ENCODE measurements around the gene EIF4EBP2. TPM values are rescaled to one million over a fixed set of nuclear protein-coding genes. Genes with fewer than 3 reads are reported as not detected.

Gene EIF4EBP2, protein sequence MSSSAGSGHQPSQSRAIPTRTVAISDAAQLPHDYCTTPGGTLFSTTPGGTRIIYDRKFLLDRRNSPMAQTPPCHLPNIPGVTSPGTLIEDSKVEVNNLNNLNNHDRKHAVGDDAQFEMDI
- polyA plus RNA-seq (2013, experiment 1 of 2), result 120 TPM
- 124 TPM for polyA plus RNA-seq (2013, experiment 2 of 2)

DNA sequence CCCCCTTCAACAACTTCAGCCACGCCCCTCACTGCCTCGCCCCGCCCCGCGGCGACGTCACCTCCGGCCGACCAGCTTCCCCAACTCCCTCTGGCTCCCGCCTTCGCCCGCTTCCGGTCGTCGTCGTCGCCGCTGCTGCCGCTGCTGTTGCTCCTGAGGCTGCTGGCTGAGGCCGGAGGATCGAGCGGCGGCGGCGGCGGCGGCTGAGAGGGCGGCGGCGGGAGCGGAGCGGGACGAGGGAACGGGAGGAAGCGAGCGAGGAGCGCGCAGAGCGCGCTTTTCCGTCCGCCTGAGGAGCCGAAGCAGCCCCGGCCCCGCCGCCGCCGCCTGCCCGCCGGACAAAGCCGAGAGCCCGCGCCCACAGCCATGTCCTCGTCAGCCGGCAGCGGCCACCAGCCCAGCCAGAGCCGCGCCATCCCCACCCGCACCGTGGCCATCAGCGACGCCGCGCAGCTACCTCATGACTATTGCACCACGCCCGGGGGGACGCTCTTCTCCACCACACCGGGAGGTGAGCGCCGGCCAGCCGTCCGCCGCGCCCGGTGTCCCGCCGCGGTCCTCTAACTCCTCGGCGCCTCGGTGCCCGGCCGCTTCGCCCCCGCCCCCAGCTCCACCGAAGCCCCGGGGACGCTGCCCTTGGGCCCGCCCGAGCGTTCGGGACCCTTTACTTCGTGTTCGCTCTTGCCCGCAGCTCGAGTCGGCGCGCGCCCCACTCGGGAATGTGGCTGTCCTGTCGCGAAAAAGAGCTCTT lies at the start of gene EIF4EBP2:
EIF4EBP2 (plus strand) TSS at position 110 of the 751 bp plus-strand sequence; CDS start at position 367, 257 bp downstream.
- Histone ChIP-seq H3K9me3 (replicated peaks in 1 of 2; ENCODE audit: control insufficient read depth in 2 of 2, insufficient read depth in 1 of 2, low read depth in 1 of 2, low read length in 2 of 2) (peaks cover 2 to 14% of the 10 kb centered on the region in 2 donors), H2AK5ac (ENCODE audit: low read depth, low read length) (peak within 1 kb of the TSS; percentile 98), H3K4me2 (ENCODE audit: insufficient read depth, low read length, poor library complexity, severe bottlenecking) (peak within 1 kb of the TSS; percentile 85), H3K27ac (replicated peaks; ENCODE audit: low read length) (no peak within 1 kb of the TSS), H3K23ac (ENCODE audit: low read depth, low read length, poor library complexity) (peak within 1 kb of the TSS; percentile 98), H2BK120ac (ENCODE audit: low read depth, low read length) (no peak within 1 kb of the TSS), H4K8ac (ENCODE audit: low read depth, low read length) (peak within 1 kb of the TSS; percentile 88), H2BK15ac (ENCODE audit: low read length) (peak within 1 kb of the TSS; percentile 27), H3K18ac (ENCODE audit: low read length) (peak within 1 kb of the TSS; percentile 98), H3K36me3 (replicated peaks in 1 of 2; ENCODE audit: control insufficient read depth in 2 of 2, insufficient read depth in 2 of 2, low read length in 2 of 2) (peaks cover 2 to 23% of the 10 kb centered on the region in 2 donors), H3K4me3 (ENCODE audit: low read length in 2 of 2) (peak within 1 kb of the TSS; percentile 97 to 98), H3K4ac (ENCODE audit: low read length) (peak within 1 kb of the TSS; percentile 89), H2BK5ac (ENCODE audit: low read length) (peak within 1 kb of the TSS; percentile 13), H3K79me1 (ENCODE audit: low read depth, low read length) (peaks cover 3% of the 10 kb centered on the region), H3K27me3 (ENCODE audit: control insufficient read depth in 3 of 3, insufficient read depth in 3 of 3, low read depth in 1 of 3, low read length in 3 of 3) (no peaks in the 10 kb centered on the region), H2BK12ac (ENCODE audit: low read length) (peak within 1 kb of the TSS; percentile 93), H2AFZ (ENCODE audit: low read length) (peak within 1 kb of the TSS; percentile 83), H3K4me1 (ENCODE audit: control insufficient read depth in 2 of 2, insufficient read depth in 1 of 2, low read depth in 1 of 2, low read length in 2 of 2) (peaks cover 3 to 6% of the 10 kb centered on the region in 2 donors), H4K91ac (ENCODE audit: low read depth, low read length, poor library complexity) (no peak within 1 kb of the TSS), H3K14ac (ENCODE audit: low read length) (peak within 1 kb of the TSS; percentile 94), H3K9ac (ENCODE audit: low read depth, low read length, poor library complexity) (peak within 1 kb of the TSS; percentile 100)
- DNase-seq (ENCODE audit: low spot score), result peak; percentile 95
- no CpG with 5 or more reads among the region's 103 CpGs for WGBS, 2 donors (ENCODE audit: extremely low coverage in 2 of 2, insufficient read length in 2 of 2, insufficient replicate concordance in 1 of 2)

- peak overlapping the region; percentile 87 for H3K23ac ChIP-seq (ENCODE audit: low read depth, low read length, poor library complexity)
- no peaks in the 10 kb centered on the region for H3K79me1 ChIP-seq (ENCODE audit: low read depth, low read length)
- H2AFZ ChIP-seq (ENCODE audit: low read length), result no peak overlapping the region
- H2BK120ac ChIP-seq (ENCODE audit: low read depth, low read length), result no peak overlapping the region
- peaks cover 2 to 24% of the 10 kb centered on the region in 2 donors for H3K4me1 ChIP-seq (ENCODE audit: control insufficient read depth in 2 of 2, insufficient read depth in 1 of 2, low read depth in 1 of 2, low read length in 2 of 2)
- no peak overlapping the region for H2BK15ac ChIP-seq (ENCODE audit: low read length)
- WGBS, 2 donors (ENCODE audit: extremely low coverage in 2 of 2, insufficient read length in 2 of 2, insufficient replicate concordance in 1 of 2), result no CpG with 5 or more reads among the region's 5 CpGs
- H3K27ac ChIP-seq (replicated peaks; ENCODE audit: low read length), result no peak overlapping the region
- no peaks in the 10 kb centered on the region for H3K36me3 ChIP-seq (replicated peaks in 1 of 2; ENCODE audit: control insufficient read depth in 2 of 2, insufficient read depth in 2 of 2, low read length in 2 of 2)
- no peak overlapping the region for H3K4me2 ChIP-seq (ENCODE audit: insufficient read depth, low read length, poor library complexity, severe bottlenecking)
- H2AK5ac ChIP-seq (ENCODE audit: low read depth, low read length), result no peak overlapping the region
- H3K27me3 ChIP-seq (ENCODE audit: control insufficient read depth in 3 of 3, insufficient read depth in 3 of 3, low read depth in 1 of 3, low read length in 3 of 3), result no peaks in the 10 kb centered on the region
- H3K18ac ChIP-seq (ENCODE audit: low read length), result no peak overlapping the region
- no peak overlapping the region for H4K8ac ChIP-seq (ENCODE audit: low read depth, low read length)
- H3K9ac ChIP-seq (ENCODE audit: low read depth, low read length, poor library complexity), result peak overlapping the region; percentile 24
- no peak overlapping the region for H2BK12ac ChIP-seq (ENCODE audit: low read length)
- H3K9me3 ChIP-seq (replicated peaks in 1 of 2; ENCODE audit: control insufficient read depth in 2 of 2, insufficient read depth in 1 of 2, low read depth in 1 of 2, low read length in 2 of 2), result no peaks in the 10 kb centered on the region
- no peak overlapping the region for H4K91ac ChIP-seq (ENCODE audit: low read depth, low read length, poor library complexity)
- H3K14ac ChIP-seq (ENCODE audit: low read length), result no peak overlapping the region
- H3K4me3 ChIP-seq (ENCODE audit: low read length in 2 of 2), result no peak overlapping the region
- no peak for DNase-seq (ENCODE audit: low spot score)
- no peak overlapping the region for H2BK5ac ChIP-seq (ENCODE audit: low read length)
- H3K4ac ChIP-seq (ENCODE audit: low read length), result no peak overlapping the region
Observed at GRCh38 chr10:70354556-70354955, 49.4 kb upstream of the EIF4EBP2 start.

DNA sequence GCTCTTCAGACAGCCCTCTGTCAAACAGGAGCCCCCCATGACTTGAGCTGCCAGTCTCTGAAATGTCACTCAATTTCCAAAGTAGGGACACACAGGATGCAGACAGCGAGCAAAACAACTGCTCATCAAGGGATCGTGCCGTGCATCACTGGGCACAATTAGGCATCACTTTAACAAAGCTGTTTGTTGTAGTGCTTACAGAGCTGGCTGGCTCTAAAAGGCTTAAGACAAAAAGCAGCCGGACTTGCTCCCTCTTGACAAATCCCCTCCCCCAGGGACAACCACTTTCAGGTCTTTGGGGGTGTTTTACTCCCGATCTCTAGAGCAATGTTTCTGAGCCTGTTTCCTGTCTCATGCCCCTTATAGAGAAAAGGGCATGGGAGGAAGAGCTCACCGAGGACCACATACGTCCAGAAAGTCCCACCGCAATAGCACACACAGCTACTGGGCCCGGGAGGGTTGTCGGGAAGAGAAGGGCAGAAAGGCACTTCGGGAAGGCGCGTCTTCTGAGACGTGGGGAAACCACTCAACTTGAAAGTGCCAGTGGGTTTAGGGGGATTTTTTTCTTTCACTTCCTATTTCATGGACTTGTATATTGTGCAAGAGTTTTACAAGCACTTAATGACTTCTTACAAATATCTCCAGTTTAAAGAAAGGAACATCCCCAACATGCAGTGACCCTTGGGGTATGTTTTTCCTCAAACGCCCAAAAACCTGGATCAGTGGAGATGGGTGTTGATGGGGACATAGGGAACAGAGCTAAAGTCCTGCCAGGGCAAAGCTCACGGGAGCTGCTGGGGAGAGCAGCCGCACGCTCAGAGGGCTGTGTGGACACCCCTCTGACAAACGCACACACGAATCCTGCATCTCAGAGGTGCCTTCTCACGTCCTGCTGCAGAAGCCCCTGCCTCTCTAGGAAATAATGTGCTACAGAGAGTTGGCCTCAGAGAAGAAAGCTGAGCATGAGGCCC lies 48.6 kb upstream of the EIF4EBP2 start:
- H3K4me2 ChIP-seq (ENCODE audit: insufficient read depth, low read length, poor library complexity, severe bottlenecking), result no peak overlapping the region
- no peak overlapping the region for H2BK5ac ChIP-seq (ENCODE audit: low read length)
- no peak overlapping the region for H3K9ac ChIP-seq (ENCODE audit: low read depth, low read length, poor library complexity)
- no peaks in the 10 kb centered on the region for H3K9me3 ChIP-seq (replicated peaks in 1 of 2; ENCODE audit: control insufficient read depth in 2 of 2, insufficient read depth in 1 of 2, low read depth in 1 of 2, low read length in 2 of 2)
- no peaks in the 10 kb centered on the region for H3K36me3 ChIP-seq (replicated peaks in 1 of 2; ENCODE audit: control insufficient read depth in 2 of 2, insufficient read depth in 2 of 2, low read length in 2 of 2)
- no peaks in the 10 kb centered on the region for H3K79me1 ChIP-seq (ENCODE audit: low read depth, low read length)
- H2AK5ac ChIP-seq (ENCODE audit: low read depth, low read length), result no peak overlapping the region
- no peak overlapping the region for H2BK12ac ChIP-seq (ENCODE audit: low read length)
- no peak overlapping the region for H3K27ac ChIP-seq (replicated peaks; ENCODE audit: low read length)
- H3K4ac ChIP-seq (ENCODE audit: low read length), result no peak overlapping the region
- H4K91ac ChIP-seq (ENCODE audit: low read depth, low read length, poor library complexity), result no peak overlapping the region
- no peak overlapping the region for H2BK15ac ChIP-seq (ENCODE audit: low read length)
- no peak overlapping the region for H4K8ac ChIP-seq (ENCODE audit: low read depth, low read length)
- WGBS, 2 donors (ENCODE audit: extremely low coverage in 2 of 2, insufficient read length in 2 of 2, insufficient replicate concordance in 1 of 2), result no CpG with 5 or more reads among the region's 21 CpGs
- H3K18ac ChIP-seq (ENCODE audit: low read length), result peak overlapping the region; percentile 15
- DNase-seq (ENCODE audit: low spot score), result no peak
- H3K4me3 ChIP-seq (ENCODE audit: low read length in 2 of 2), result no peak overlapping the region
- no peak overlapping the region for H3K14ac ChIP-seq (ENCODE audit: low read length)
- no peak overlapping the region for H2BK120ac ChIP-seq (ENCODE audit: low read depth, low read length)
- H3K4me1 ChIP-seq (ENCODE audit: control insufficient read depth in 2 of 2, insufficient read depth in 1 of 2, low read depth in 1 of 2, low read length in 2 of 2), result peaks cover 2 to 22% of the 10 kb centered on the region in 2 donors
- no peak overlapping the region for H3K23ac ChIP-seq (ENCODE audit: low read depth, low read length, poor library complexity)
- no peaks in the 10 kb centered on the region for H3K27me3 ChIP-seq (ENCODE audit: control insufficient read depth in 3 of 3, insufficient read depth in 3 of 3, low read depth in 1 of 3, low read length in 3 of 3)
- no peak overlapping the region for H2AFZ ChIP-seq (ENCODE audit: low read length)
